ENCODE measurements around the gene GINS3. TPM values are rescaled to one million over a fixed set of nuclear protein-coding genes. Genes with fewer than 3 reads are reported as not detected.
"Not testable (repeated sequence)": the region's sequence is repeated elsewhere in the genome, so short reads cannot be mapped to it uniquely, and the experiment has no call there.

Gene GINS3
- polyA plus RNA-seq, 3 donors = 0.79 to 1.8 (median 1.4) TPM

DNA sequence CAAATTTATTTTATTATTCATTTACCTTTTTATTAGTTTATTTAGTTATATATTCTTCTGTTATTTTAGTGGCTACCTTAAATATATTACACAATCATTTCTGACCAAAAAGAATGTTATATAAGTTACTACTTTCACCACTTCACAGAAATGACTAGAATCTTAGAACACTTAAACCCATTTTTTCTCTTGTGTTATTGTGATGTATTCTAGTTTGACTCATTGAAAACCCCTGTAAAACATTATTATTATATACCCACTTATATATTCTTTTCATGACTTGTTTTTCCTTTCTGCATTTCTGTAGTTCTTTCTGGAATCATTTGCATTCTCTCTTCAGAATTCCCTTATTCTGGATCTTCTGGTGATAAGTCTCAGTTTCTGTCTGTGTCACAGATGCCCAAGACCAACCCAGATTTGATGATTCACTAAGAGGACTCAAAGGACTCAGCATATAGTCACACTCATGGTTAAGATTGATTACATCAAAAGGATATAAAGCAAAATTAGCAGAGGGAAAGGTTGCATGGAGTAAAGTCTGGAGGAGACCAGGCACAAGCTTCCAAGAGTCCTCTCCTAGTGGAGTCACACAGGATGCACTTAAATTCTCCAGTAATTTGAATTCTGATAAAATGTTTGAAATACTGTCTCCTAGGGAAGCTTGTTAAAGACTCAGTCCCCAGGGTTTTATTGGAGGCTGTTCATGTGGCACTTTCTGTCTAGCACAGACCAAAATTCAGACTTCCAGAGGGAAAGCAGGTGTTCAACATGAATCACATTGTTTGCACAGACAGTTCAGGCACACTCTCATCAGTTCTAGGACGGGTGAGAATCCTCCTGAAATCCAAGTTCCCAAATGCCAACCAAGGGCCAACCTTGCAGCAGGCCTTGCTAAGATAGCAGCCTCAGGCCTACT lies 7.7 kb downstream of the GINS3 start:
- Histone ChIP-seq H3K9ac (ENCODE audit: insufficient read depth, low read length, poor library complexity, severe bottlenecking) (no peak overlapping the region), H3K36me3 (replicated peaks in 1 of 2; ENCODE audit: control insufficient read depth in 1 of 2, insufficient read depth in 2 of 2, low read length in 2 of 2) (peaks cover 5 to 17% of the 10 kb centered on the region in 2 donors), H2AFZ (ENCODE audit: insufficient read depth, low read depth, low read length, poor library complexity, severe bottlenecking) (no peak overlapping the region), H3K4me1 (ENCODE audit: control insufficient read depth in 1 of 2, insufficient read depth in 2 of 2, low read length in 2 of 2) (no peaks in the 10 kb centered on the region), H4K20me1 (ENCODE audit: insufficient read depth, low read length) (no peaks in the 10 kb centered on the region), H3K27me3 (ENCODE audit: control insufficient read depth in 2 of 2, insufficient read depth in 2 of 2, low read length in 2 of 2) (no peaks in the 10 kb centered on the region), H3K4me3 (replicated peaks in 1 of 3; ENCODE audit: low read depth in 2 of 3, low read length in 3 of 3) (no peak overlapping the region), H3K4me2 (replicated peaks; ENCODE audit: extremely low read depth, low read length, poor library complexity, severe bottlenecking) (no peak overlapping the region), H3K79me2 (ENCODE audit: insufficient read depth, low read length) (no peaks in the 10 kb centered on the region), H3K27ac (ENCODE audit: low read depth in 1 of 2, low read length in 2 of 2) (no peak overlapping the region), H3K9me3 (replicated peaks in 1 of 2; ENCODE audit: control insufficient read depth in 1 of 2, insufficient read depth in 1 of 2, low read length in 2 of 2) (no peaks in the 10 kb centered on the region)
- DNase-seq = no peak
- TF ChIP-seq, protein P1, sequence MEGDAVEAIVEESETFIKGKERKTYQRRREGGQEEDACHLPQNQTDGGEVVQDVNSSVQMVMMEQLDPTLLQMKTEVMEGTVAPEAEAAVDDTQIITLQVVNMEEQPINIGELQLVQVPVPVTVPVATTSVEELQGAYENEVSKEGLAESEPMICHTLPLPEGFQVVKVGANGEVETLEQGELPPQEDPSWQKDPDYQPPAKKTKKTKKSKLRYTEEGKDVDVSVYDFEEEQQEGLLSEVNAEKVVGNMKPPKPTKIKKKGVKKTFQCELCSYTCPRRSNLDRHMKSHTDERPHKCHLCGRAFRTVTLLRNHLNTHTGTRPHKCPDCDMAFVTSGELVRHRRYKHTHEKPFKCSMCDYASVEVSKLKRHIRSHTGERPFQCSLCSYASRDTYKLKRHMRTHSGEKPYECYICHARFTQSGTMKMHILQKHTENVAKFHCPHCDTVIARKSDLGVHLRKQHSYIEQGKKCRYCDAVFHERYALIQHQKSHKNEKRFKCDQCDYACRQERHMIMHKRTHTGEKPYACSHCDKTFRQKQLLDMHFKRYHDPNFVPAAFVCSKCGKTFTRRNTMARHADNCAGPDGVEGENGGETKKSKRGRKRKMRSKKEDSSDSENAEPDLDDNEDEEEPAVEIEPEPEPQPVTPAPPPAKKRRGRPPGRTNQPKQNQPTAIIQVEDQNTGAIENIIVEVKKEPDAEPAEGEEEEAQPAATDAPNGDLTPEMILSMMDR (IDR thresholded peaks at IDR 0.05) = no peak
- no peak overlapping the region for H3K4me3 Mint-ChIP-seq
- intact Hi-C loops (cut with micrococcal nuclease) = no loop called here
- WGBS (ENCODE audit: insufficient coverage) = 92% methylated on average over 1 of the region's 1 CpG
- peaks cover 32 to 34% of the 10 kb centered on the region in 2 donors for H3K36me3 Mint-ChIP-seq
- no peak overlapping the region for H3K27ac Mint-ChIP-seq
- no peaks in the 10 kb centered on the region for H3K4me1 Mint-ChIP-seq
- H3K9me3 Mint-ChIP-seq = peaks cover 5 to 9% (median 6%) of the 10 kb centered on the region in 7 donors
- H3K27me3 Mint-ChIP-seq (ENCODE audit: low read depth in 3 of 3) = no peaks in the 10 kb centered on the region

DNA sequence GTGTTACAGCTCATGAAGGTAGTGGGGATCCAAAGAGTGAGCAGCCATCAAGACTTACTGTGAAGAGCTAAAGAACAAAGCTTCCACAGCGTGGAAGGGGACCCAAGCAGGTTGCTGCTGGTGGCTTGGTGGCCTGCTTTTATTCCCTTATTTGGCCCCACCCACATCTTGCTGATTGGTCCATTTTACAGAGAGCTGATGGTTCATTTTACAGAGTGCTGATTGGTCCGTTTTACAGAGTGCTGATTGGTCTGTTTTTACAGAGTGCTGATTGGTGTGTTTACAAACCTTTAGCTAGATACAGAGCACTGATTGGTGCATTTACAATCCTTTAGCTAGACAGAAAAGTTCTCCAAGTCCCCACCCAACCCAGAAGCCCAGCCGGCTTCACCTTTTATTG lies 9.0 kb downstream of the GINS3 start:
- H3K27me3 Mint-ChIP-seq (ENCODE audit: low read depth in 3 of 3); H3K9me3 Mint-ChIP-seq; H3K27me3 ChIP-seq (ENCODE audit: control insufficient read depth in 2 of 2, insufficient read depth in 2 of 2, low read length in 2 of 2); H3K9ac ChIP-seq (ENCODE audit: insufficient read depth, low read length, poor library complexity, severe bottlenecking); H3K79me2 ChIP-seq (ENCODE audit: insufficient read depth, low read length); H4K20me1 ChIP-seq (ENCODE audit: insufficient read depth, low read length); H3K27ac Mint-ChIP-seq; H3K4me3 Mint-ChIP-seq; H3K4me1 ChIP-seq (ENCODE audit: control insufficient read depth in 1 of 2, insufficient read depth in 2 of 2, low read length in 2 of 2); H3K4me1 Mint-ChIP-seq; H2AFZ ChIP-seq (ENCODE audit: insufficient read depth, low read depth, low read length, poor library complexity, severe bottlenecking); intact Hi-C loops (cut with micrococcal nuclease); H3K4me3 ChIP-seq (replicated peaks in 1 of 3; ENCODE audit: low read depth in 2 of 3, low read length in 3 of 3); H3K4me2 ChIP-seq (replicated peaks; ENCODE audit: extremely low read depth, low read length, poor library complexity, severe bottlenecking); H3K27ac ChIP-seq (ENCODE audit: low read depth in 1 of 2, low read length in 2 of 2); DNase-seq; H3K9me3 ChIP-seq (replicated peaks in 1 of 2; ENCODE audit: control insufficient read depth in 1 of 2, insufficient read depth in 1 of 2, low read length in 2 of 2): not testable (repeated sequence)
- peaks cover 33 to 34% of the 10 kb centered on the region in 2 donors for H3K36me3 Mint-ChIP-seq
- H3K36me3 ChIP-seq (replicated peaks in 1 of 2; ENCODE audit: control insufficient read depth in 1 of 2, insufficient read depth in 2 of 2, low read length in 2 of 2) = peaks cover 7 to 19% of the 10 kb centered on the region in 2 donors
- 100% methylated on average over 1 of the region's 3 CpGs for WGBS (ENCODE audit: insufficient coverage)
